HG03439 (cell line): Measurements from ENCODE around the gene NIPA2.

Experiments
- ATAC-seq: cut with Tn5 transposase; IDR thresholded peaks from one replicate; pipeline ENCODE4 v1.9.1; 2021; ENCODE audit warnings: mild to moderate bottlenecking, moderate library complexity; ENCODE audit not compliant: unreplicated experiment

Gene NIPA2

GRCh38 chr15:22831473-22831872 is 7.0 kb upstream of the NIPA2 start:
- no peak for ATAC-seq

- ATAC-seq, result no peak
Measured at GRCh38 chr15:22839046-22839695, 705 bp downstream of the NIPA2 start.

- ATAC-seq, result no peak
Measured at GRCh38 chr15:22844421-22845288, 6.2 kb downstream of the NIPA2 start.

GRCh38 chr15:22845289-22845900 is 6.9 kb downstream of the NIPA2 start:
- ATAC-seq, result no peak

- ATAC-seq, result no peak
Measured at GRCh38 chr15:22846073-22846472, 7.6 kb downstream of the NIPA2 start.

GRCh38 chr15:22850055-22850454 is 11.6 kb downstream of the NIPA2 start:
- no peak for ATAC-seq

- ATAC-seq, result no peak
Measured at GRCh38 chr15:22851513-22851912, 13.0 kb downstream of the NIPA2 start.

- ATAC-seq, result no peak
Measured at GRCh38 chr15:22855791-22856190, 17.3 kb downstream of the NIPA2 start.

- ATAC-seq, result no peak
Measured at GRCh38 chr15:22856659-22857058, 18.2 kb downstream of the NIPA2 start.

- no peak for ATAC-seq
Measured at GRCh38 chr15:22861161-22861560, 22.7 kb downstream of the NIPA2 start.

- no peak for ATAC-seq
Measured at GRCh38 chr15:22863356-22863755, 24.9 kb downstream of the NIPA2 start.

GRCh38 chr15:22866079-22866478 is 27.6 kb downstream of the NIPA2 start:
- no peak for ATAC-seq

GRCh38 chr15:22867886-22868285 is 29.4 kb downstream of the NIPA2 start:
- no peak for ATAC-seq

- no peak for ATAC-seq
Measured at GRCh38 chr15:22868495-22868894, 30.0 kb downstream of the NIPA2 start.

GRCh38 chr15:22868928-22869327 is 30.5 kb downstream of the NIPA2 start:
- ATAC-seq, result no peak

GRCh38 chr15:22869856-22870255 is 31.4 kb downstream of the NIPA2 start:
- ATAC-seq, result no peak

GRCh38 chr15:22870865-22871264 is 32.4 kb downstream of the NIPA2 start:
- no peak for ATAC-seq

- ATAC-seq, result no peak
Measured at GRCh38 chr15:22871481-22872086, 33.1 kb downstream of the NIPA2 start.

- no peak for ATAC-seq
Measured at GRCh38 chr15:22872936-22873701, 34.7 kb downstream of the NIPA2 start.

GRCh38 chr15:22873841-22874240 is 35.4 kb downstream of the NIPA2 start:
- no peak for ATAC-seq

GRCh38 chr15:22874256-22874655 is 35.8 kb downstream of the NIPA2 start:
- no peak for ATAC-seq
